Kidney epithelial cell (primary cell): Measurements from ENCODE around the gene SLAMF6. TPM values are rescaled to one million over a fixed set of nuclear protein-coding genes. Genes with fewer than 3 reads are reported as not detected.
"Not testable (repeated sequence)": the region's sequence is repeated elsewhere in the genome, so short reads cannot be mapped to it uniquely, and the experiment has no call there.

Experiments
- DNase-seq: peaks from one replicate; pipeline ENCODE4 v3.0.0-alpha.2; 2010; ENCODE audit warnings: low read depth
- H3K27me3 ChIP-seq: 2 replicates; pipeline ENCODE4 v1.6.0; 2011; ENCODE audit warnings: low read length; ENCODE audit not compliant: control insufficient read depth, insufficient read depth
- H3K36me3 ChIP-seq: 2 replicates; pipeline ENCODE4 v1.5.1; 2011; ENCODE audit warnings: low read length; ENCODE audit not compliant: control insufficient read depth, insufficient read depth
- H3K4me3 ChIP-seq: 2 replicates; pipeline ENCODE4 v1.5.1; 2011; ENCODE audit warnings: low read depth, mild to moderate bottlenecking, control low read depth, low read length
- total RNA-seq: library from RNA; depleted of rRNA; stranded (reverse); fragments of >200 nt; gene quantifications from 2 replicates; pipeline ENCODE4 v1.2.3, GENCODE V29; 2015
- TF ChIP-seq, protein P1 (sequence below): IDR thresholded peaks from 2 replicates; pipeline ENCODE4 v1.5.1; 2011; ENCODE audit warnings: mild to moderate bottlenecking, moderate library complexity, low read length, control low read depth, inconsistent platforms; ENCODE audit not compliant: insufficient read depth, poor library complexity, severe bottlenecking

The SLAMF6 gene
- total RNA-seq: not detected in 2 replicates

- Histone ChIP-seq H3K36me3 (no peaks in the 10 kb centered on the region), H3K27me3 (no peaks in the 10 kb centered on the region), H3K4me3 (no peak within 1 kb of the TSS)
- TF ChIP-seq, protein P1, sequence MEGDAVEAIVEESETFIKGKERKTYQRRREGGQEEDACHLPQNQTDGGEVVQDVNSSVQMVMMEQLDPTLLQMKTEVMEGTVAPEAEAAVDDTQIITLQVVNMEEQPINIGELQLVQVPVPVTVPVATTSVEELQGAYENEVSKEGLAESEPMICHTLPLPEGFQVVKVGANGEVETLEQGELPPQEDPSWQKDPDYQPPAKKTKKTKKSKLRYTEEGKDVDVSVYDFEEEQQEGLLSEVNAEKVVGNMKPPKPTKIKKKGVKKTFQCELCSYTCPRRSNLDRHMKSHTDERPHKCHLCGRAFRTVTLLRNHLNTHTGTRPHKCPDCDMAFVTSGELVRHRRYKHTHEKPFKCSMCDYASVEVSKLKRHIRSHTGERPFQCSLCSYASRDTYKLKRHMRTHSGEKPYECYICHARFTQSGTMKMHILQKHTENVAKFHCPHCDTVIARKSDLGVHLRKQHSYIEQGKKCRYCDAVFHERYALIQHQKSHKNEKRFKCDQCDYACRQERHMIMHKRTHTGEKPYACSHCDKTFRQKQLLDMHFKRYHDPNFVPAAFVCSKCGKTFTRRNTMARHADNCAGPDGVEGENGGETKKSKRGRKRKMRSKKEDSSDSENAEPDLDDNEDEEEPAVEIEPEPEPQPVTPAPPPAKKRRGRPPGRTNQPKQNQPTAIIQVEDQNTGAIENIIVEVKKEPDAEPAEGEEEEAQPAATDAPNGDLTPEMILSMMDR: no peak
- DNase-seq: no peak
Measured at GRCh38 chr1:160522622-160523345, at the start of gene SLAMF6. SLAMF6 (minus strand) TSS chr1:160523255; CDS start chr1:160523192, 63 bp downstream.

DNA sequence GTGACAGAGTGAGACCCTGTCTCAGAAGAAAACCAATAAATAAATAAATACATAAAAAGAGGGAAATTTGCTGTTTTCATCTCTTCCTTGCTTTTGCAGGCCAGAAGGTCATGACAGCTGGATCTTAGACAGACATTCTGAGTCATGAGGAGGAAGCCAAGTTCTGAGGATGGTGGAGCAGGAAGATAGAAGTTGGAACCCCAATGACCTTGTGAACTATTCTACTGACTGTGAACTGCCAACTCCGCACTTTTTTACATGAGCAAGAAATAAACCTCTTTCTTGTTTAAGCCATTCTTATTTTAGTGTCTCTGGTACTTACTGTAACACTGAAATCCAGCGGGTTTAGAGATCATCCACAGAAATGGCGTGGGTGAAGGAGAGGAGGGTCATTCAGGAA lies 47.8 kb upstream of the SLAMF6 start:
- no peak for DNase-seq
- Histone ChIP-seq H3K36me3 (no peaks in the 10 kb centered on the region), H3K27me3 (no peaks in the 10 kb centered on the region), H3K4me3 (no peak overlapping the region)
- TF ChIP-seq, protein P1: no peak

DNA sequence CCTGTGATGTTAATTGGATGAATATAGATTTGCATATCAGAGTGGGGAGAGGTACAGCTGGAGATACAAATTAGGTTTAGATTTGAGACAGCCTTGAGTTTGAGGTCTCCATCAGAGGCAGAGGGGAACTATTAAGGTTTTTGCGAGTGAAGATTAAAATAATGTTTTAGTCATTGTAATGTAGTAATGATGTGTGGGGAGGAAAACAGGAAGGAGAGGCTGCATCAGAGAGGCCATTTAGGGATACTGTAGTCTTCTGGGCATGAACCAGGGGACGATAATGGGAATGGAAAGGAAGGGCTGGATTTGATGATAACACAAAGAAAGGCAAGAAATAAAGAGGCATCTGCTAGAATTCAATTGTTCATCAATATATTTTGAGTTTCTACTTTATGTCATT lies 46.8 kb upstream of the SLAMF6 start:
- TF ChIP-seq, protein P1: no peak
- no peaks in the 10 kb centered on the region for H3K36me3 ChIP-seq
- no peaks in the 10 kb centered on the region for H3K27me3 ChIP-seq
- no peak overlapping the region for H3K4me3 ChIP-seq
- DNase-seq: no peak

DNA sequence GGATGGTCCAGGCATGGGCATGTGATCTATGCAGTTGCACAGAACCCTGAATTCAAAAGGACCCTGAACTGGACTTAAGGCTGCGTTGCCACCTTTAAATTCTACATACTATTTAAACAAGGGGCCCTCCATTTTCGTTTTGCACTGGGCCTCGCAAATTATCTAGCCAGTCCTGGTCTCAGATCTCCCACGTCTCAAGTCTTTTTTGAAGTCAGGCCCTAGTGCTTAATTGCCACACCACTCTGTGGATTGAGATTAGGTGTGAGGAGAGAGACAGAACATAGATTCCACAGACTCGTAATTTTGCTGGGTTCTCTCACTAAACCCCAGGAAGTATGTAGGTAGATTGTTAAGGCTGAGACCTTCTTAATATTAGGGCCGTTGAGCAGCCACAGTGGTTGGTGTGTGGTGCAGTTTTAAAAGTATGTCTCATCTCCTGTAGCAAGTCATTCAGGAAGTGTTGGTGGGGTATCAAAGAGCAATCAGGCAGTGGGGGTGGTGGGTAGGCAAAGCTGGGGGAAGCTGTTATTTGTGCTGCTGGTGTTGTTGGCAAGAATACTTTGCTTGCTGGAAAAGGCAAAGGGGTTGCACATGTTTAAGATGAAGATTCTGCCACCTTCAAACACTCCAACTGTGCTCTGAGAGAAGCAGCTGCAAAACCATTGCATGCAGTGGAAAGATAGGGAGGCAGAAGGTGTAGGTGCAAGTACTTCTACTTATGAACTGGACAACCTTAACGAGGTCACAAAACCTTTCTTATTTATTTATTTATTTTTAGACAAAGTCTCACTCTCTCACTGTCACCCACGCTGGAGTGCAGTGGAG lies 45.0 kb upstream of the SLAMF6 start:
- no peak for DNase-seq
- no peak overlapping the region for H3K4me3 ChIP-seq
- no peaks in the 10 kb centered on the region for H3K36me3 ChIP-seq
- TF ChIP-seq, protein P1: no peak
- no peaks in the 10 kb centered on the region for H3K27me3 ChIP-seq

GRCh38 chr1:160567341-160567740 lies 44.3 kb upstream of the SLAMF6 start:
- Histone ChIP-seq H3K4me3 (no peak overlapping the region), H3K27me3 (no peaks in the 10 kb centered on the region), H3K36me3 (no peaks in the 10 kb centered on the region)
- DNase-seq: no peak
- TF ChIP-seq, protein P1: no peak

DNA sequence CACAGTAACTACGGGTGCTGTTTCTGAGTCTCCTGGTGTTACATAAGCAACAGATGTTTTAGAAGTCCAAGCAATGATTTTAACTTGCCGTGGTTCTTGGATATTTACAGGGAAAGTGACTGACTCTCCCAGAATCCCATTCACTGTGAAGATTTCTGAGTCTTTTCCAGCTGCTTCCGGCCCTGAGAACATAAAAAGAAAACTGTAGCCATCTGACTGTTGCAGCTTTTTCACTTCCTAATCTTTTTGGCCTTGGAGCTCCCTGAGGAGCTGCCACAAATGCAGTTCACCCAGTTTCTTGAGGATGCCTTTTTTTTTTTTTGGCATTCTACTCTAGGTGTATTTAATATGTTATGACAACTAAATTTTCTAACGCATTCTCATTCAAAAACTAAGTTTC lies 42.5 kb upstream of the SLAMF6 start:
- H3K27me3 ChIP-seq: no peaks in the 10 kb centered on the region
- no peak for DNase-seq
- no peak overlapping the region for H3K4me3 ChIP-seq
- TF ChIP-seq, protein P1: no peak
- H3K36me3 ChIP-seq: no peaks in the 10 kb centered on the region

DNA sequence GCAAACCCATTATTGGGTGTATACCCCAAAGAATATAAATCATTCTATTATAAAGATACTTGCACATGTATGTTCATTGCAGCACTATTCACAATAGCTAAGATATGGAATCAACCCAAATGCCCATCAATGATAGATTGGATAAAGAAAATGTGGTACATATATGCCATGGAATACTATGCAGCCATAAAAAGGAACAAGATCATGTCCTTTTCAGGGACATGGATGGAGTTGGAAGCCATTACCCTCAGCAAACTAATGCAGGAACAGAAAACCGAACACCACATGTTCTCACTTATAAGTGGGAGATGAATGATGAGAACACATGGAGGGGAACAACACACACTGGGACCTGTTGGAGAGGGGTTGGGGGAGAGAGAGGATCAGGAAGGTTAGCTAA lies 40.2 kb upstream of the SLAMF6 start:
- H3K36me3 ChIP-seq, DNase-seq, H3K27me3 ChIP-seq, H3K4me3 ChIP-seq: not testable (repeated sequence)

DNA sequence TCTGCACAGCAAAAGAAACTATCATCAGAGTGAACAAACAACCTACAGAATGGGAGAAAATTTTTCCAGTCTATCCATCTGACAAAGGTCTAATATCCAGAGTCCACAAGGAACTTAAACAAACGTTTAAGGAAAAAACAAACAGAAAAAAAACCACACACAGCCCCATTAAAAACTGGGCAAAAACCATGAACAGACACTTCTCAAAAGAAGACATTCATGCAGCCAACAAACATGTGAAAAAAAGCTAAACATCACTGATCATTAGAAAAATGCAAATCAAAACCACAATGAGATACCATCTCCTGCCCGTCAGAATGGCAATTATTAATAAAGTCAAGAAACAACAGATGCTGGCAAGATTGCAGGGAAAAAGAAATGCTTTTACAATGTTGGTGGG lies 39.7 kb upstream of the SLAMF6 start:
- H3K27me3 ChIP-seq, DNase-seq, H3K4me3 ChIP-seq, H3K36me3 ChIP-seq: not testable (repeated sequence)
